K562 treated with DMSO at 1 percent for 4 hours (cell line): ENCODE measurements around the gene CROCC. TPM values are rescaled to one million over a fixed set of nuclear protein-coding genes. Genes with fewer than 3 reads are reported as not detected.

Experiments
- total RNA-seq: library from RNA; unstranded; fragments of 300-600 nt; gene quantifications from 2 replicates; pipeline ENCODE4 v1.2.3, GENCODE V29; 2022; ENCODE audit not compliant: insufficient read depth

The CROCC gene
- 10.6 and 22.7 TPM in 2 replicates for total RNA-seq

GRCh38 chr1:16921391-16922185, at the start of gene CROCC:
TSS of gene CROCC (plus strand) at chr1:16921931. CDS start at chr1:16922019, 88 bp downstream.

GRCh38 chr1:16895598-16896315, 26.0 kb upstream of the CROCC start, which contains the start of gene RNU1-2:
TSS of gene RNU1-2 (plus strand) at chr1:16895980.

GRCh38 chr1:16980473-16981268, 58.9 kb downstream of the CROCC start, which contains the start of gene MFAP2:
TSS of gene MFAP2 (minus strand) at chr1:16980620. CDS start at chr1:16978273, 2,347 bp downstream.

GRCh38 chr1:17011439-17012307, 89.9 kb downstream of the CROCC start, which contains the start of gene ATP13A2:
TSS of gene ATP13A2 (minus strand) at chr1:17011928. CDS start at chr1:17011738, 190 bp downstream.

Other genes starting within 250 kb of the CROCC start
- gene RNU1-4, start 181.4 kb upstream of the CROCC start, total RNA-seq: not detected in 2 replicates
- not detected in 2 replicates for gene RNU1-2, start 26.0 kb upstream of the CROCC start, total RNA-seq
- not detected in 2 replicates for gene MFAP2, start 58.7 kb downstream of the CROCC start, total RNA-seq
- gene ATP13A2, start 90.0 kb downstream of the CROCC start, total RNA-seq: 51.9 and 53.3 TPM in 2 replicates
- 188 and 193 TPM in 2 replicates for gene SDHB, start 132.1 kb downstream of the CROCC start, total RNA-seq
- gene PADI2, start 197.5 kb downstream of the CROCC start, total RNA-seq: not detected in 2 replicates